Stomach (tissue), 19 donors: ENCODE data around the gene PVALEF. TPM values are rescaled to one million over a fixed set of nuclear protein-coding genes. Genes with fewer than 3 reads are reported as not detected.

Experiments used
- DNase-seq, 2 donors: peaks; one replicate each; pipeline versions ENCODE4 v3.0.0 to v3.0.0-alpha.2; 2013 to 2019
- H3K27ac ChIP-seq, 5 donors: fragments of 200-600 bp in 4 of 5; sonication (generic) in 4 of 5; one replicate each; pipeline ENCODE4 v1.5.1; 2013 to 2019; ENCODE audit warnings: mild to moderate bottlenecking in 1 of 5, moderate library complexity in 1 of 5
- H3K27me3 ChIP-seq, 3 donors: fragments of 200-600 bp; sonication (generic); one replicate each; pipeline ENCODE4 v1.5.1; 2017 to 2019; ENCODE audit warnings: mixed run types in 1 of 3
- H3K36me3 ChIP-seq, 4 donors: fragments of 200-600 bp; sonication (generic); 1 replicate in 3 of 4; 2 replicates in 1 of 4; pipeline ENCODE4 v1.5.1; 2016 to 2019
- H3K4me1 ChIP-seq, 4 donors: fragments of 200-600 bp; sonication (generic); one replicate each; pipeline ENCODE4 v1.5.1; 2016 to 2019
- H3K4me3 ChIP-seq, 4 donors: fragments of 200-600 bp; sonication (generic) in 3 of 4; one replicate each; pipeline ENCODE4 v1.5.1; 2016 to 2019; ENCODE audit warnings: mild to moderate bottlenecking in 1 of 4
- H3K9me3 ChIP-seq, 4 donors: fragments of 200-600 bp; sonication (generic); one replicate each; pipeline ENCODE4 v1.5.1; 2016 to 2019
- EP300 ChIP-seq: sonication (generic); formaldehyde crosslinking; IDR thresholded peaks from one replicate; pipeline ENCODE4 v1.6.1; 2017; ENCODE audit warnings: antibody characterized with exemption
- POLR2A ChIP-seq, 4 donors: fragments of 450-650 bp; IDR thresholded peaks; one replicate each; pipeline ENCODE4 v1.6.1; 2016; ENCODE audit warnings: antibody characterized with exemption in 4 of 4, control low read depth in 2 of 4, mild to moderate bottlenecking in 1 of 4, moderate library complexity in 1 of 4
- POLR2AphosphoS5 ChIP-seq, 3 donors: sonication (generic); formaldehyde crosslinking; IDR thresholded peaks; one replicate each; pipeline ENCODE4 v1.6.1; 2016; ENCODE audit warnings: antibody characterized with exemption in 3 of 3
- WGBS, 5 donors: extraction: QIAGEN DNeasy Blood & Tissue Kit in 3 of 5; methylation state at CpG; one replicate each; pipeline versions ENCODE4 v1.1.5 to v1.1.7; 2013 to 2018; 5-methylcytosine and 5-hydroxymethylcytosine counted together
- intact Hi-C: fragments of 100-400 bp; cut with DNase I; formaldehyde crosslinking; loops from one replicate; pipeline ENCODE4 v1.15.1; 2023; ENCODE audit warnings: low total_unique reads
- long read RNA-seq, 10 donors: transcript quantifications; one replicate each; lab custom pipeline, GENCODE V29; 2026
- polyA plus RNA-seq, 3 donors: library from polyadenylated mRNA; stranded (reverse); fragments of 200-250 nt; gene quantifications; one replicate each; pipeline ENCODE4 v1.2.3, GENCODE V29; 2013
- total RNA-seq, 5 donors: library from RNA; depleted of rRNA; stranded (reverse); fragments of >200 nt; gene quantifications; one replicate each; pipeline versions ENCODE4 v1.1.0 to v1.2.3, GENCODE V29; 2014 to 2016
- TF ChIP-seq, protein P1 (sequence below), 7 experiments: fragments of 450-650 bp in 4 of 7; fragments of 200-600 bp in 3 of 7; sonication (generic) in 3 of 7; IDR thresholded peaks; one replicate each; pipeline ENCODE4 v1.5.1; 2016 to 2019; ENCODE audit warnings: antibody characterized with exemption in 7 of 7, control low read depth in 2 of 7, mild to moderate bottlenecking in 1 of 7
- donor health status: healthy with polysubstance abuse.
- donor health status: Bipolar disorder and iron deficiency.
- donor health status: healthy.

PVALEF gene
- total RNA-seq: not detected
- not detected for polyA plus RNA-seq
- long read RNA-seq, donor 1: 0 reads
- long read RNA-seq, donor 2: 0 reads
- long read RNA-seq, donor 3: 0 reads
- long read RNA-seq, donor 4: 0 reads
- long read RNA-seq, donor 5: 0 reads
- long read RNA-seq, donor 6: 0 reads
- long read RNA-seq, donor 7: 0 reads
- long read RNA-seq, donor 8: 0 reads
- long read RNA-seq, donor 9: 0 reads
- long read RNA-seq, donor 10: 0 reads

DNA sequence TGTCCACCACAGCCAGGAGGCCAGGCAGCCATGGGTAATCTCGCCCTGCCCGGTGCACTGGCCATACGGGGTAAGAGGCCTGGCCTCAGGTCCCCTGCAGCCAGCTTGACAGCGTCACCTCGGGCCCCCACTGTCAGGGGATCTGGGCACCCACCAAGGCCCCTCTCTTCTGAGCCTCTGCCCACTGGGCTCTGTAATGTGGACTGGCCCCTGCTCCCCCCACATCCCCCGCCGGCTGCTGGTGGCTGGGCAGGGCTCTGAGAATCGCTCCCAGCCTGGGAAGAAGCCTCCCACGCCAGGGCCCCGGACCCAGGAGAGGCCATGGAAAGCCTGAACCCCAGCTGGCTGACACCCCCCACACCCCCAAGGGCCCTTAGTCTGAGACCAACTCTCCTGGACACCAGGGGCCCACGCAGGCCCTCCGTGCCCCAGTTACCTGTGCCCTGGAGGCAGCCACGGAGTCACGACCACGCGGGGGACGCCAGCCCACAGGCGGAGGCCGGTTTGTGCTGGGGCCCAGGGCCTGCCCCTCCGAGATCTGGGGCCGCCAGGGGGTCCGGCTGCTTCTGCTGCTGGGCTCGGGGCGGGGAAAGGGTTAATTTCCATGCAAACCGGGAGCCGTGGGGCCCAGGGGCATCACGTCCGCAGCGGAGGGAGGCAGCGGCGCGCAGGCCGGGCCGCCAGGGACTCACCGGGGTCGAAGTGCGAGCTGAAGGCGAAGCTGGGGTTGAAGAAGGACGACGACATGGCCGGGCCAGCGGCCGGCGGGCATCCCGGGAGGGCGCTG is at the start of gene PVALEF:
Gene PVALEF, plus strand, starts transcription at position 262 of the 787 bp plus-strand sequence. CDS start 15,720 bp downstream, outside the sequence.
- Histone ChIP-seq H3K4me1 (peaks cover 6 to 25% (median 21%) of the 10 kb centered on the region in 4 donors), H3K4me3 (peak within 1 kb of the TSS; percentile 40 to 50 (median 48)), H3K27ac (peak within 1 kb of the TSS; percentile 53 to 69 (median 63)), H3K27me3 (peaks cover 0 to 56% (median 22%) of the 10 kb centered on the region in 3 donors), H3K9me3 (no peaks in the 10 kb centered on the region), H3K36me3 (no peaks in the 10 kb centered on the region)
- intact Hi-C loops: no loop called here
- no peak for TF ChIP-seq EP300
- TF ChIP-seq, protein P1, sequence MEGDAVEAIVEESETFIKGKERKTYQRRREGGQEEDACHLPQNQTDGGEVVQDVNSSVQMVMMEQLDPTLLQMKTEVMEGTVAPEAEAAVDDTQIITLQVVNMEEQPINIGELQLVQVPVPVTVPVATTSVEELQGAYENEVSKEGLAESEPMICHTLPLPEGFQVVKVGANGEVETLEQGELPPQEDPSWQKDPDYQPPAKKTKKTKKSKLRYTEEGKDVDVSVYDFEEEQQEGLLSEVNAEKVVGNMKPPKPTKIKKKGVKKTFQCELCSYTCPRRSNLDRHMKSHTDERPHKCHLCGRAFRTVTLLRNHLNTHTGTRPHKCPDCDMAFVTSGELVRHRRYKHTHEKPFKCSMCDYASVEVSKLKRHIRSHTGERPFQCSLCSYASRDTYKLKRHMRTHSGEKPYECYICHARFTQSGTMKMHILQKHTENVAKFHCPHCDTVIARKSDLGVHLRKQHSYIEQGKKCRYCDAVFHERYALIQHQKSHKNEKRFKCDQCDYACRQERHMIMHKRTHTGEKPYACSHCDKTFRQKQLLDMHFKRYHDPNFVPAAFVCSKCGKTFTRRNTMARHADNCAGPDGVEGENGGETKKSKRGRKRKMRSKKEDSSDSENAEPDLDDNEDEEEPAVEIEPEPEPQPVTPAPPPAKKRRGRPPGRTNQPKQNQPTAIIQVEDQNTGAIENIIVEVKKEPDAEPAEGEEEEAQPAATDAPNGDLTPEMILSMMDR (IDR thresholded peaks at IDR 0.05): no peak
- no peak for TF ChIP-seq POLR2A (IDR thresholded peaks at IDR 0.05)
- no peak for TF ChIP-seq POLR2AphosphoS5 (IDR thresholded peaks at IDR 0.05)
- WGBS, 5 donors: 5 to 28% (median 19%) methylated on average over 7 to 46 of the region's 46 CpGs
- DNase-seq: peak in 1 of 2 donors; percentile 79

DNA sequence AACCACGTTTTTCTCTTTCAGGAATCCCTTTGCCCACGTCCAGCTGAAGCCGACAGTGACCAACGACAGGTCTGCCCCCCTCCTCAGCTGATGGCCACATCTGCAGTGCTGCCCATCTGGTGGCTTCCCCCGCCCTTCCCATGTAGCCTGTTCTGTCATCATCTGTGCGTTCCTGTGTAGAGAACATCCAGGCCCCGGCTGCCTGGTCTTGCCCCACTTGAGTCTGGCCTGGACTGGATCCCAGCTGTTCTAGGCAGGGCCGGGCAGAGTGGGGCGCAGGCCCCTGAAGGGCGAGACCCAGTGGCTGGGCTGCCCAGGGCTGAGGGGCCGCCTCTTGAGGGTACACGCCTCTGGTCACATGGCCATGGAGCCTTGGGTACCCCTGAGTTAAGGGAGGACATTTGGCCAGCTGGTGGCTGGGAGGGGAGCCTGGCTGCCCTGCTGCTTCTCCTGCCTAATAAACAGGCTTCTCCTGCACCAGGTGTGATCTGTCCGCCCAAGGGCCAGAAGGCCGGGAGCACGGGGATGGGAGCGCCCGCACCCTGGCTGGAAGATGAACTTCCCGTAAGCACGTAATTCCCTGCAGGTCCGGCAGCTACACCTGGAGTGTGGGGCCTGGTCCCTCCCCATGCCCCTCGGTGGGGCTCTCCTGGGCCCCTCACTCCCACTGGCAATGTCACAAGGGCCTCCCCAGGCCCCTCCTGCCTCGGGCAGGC is 49.4 kb upstream of the PVALEF start:
- no peaks in the 10 kb centered on the region for H3K27me3 ChIP-seq
- peaks cover 16 to 57% (median 50%) of the 10 kb centered on the region in 4 donors for H3K36me3 ChIP-seq
- DNase-seq: no peak
- intact Hi-C loops: no loop called here
- H3K9me3 ChIP-seq: no peaks in the 10 kb centered on the region
- no peak overlapping the region for H3K4me3 ChIP-seq
- TF ChIP-seq, protein P1 (IDR thresholded peaks at IDR 0.05): no peak
- no peak for TF ChIP-seq EP300
- TF ChIP-seq POLR2A (IDR thresholded peaks at IDR 0.05): no peak
- no peak for TF ChIP-seq POLR2AphosphoS5 (IDR thresholded peaks at IDR 0.05)
- WGBS, 5 donors: 69 to 81% (median 76%) methylated on average over 13 to 22 of the region's 22 CpGs
- peaks cover 17 to 40% (median 26%) of the 10 kb centered on the region in 4 donors for H3K4me1 ChIP-seq
- peak overlapping the region in 1 of 5 donors; percentile 18 for H3K27ac ChIP-seq

DNA sequence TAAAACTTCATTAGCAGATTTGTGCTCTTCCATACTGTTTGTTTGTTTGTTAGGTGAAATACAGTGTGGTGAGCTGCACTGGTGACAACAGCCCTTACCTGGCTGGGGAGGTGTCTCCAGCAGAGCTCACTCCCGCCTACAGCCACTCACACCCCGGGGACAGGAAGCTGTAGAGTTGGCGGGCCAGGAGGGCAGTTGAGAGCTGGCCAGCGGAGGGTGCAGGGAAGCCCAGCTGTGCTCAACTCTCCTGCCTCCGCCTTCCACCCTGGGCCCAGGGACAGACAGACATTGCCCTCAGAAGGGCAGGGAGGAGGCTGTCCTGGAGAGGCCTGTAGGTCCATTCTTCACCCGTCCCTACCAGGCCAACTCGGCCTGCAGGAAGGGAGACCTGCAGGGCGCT is 48.6 kb upstream of the PVALEF start:
- DNase-seq: peak in 1 of 2 donors; percentile 67
- intact Hi-C loops: no loop called here
- no peak overlapping the region for H3K27ac ChIP-seq
- H3K27me3 ChIP-seq: peaks cover 0 to 6% (median 0%) of the 10 kb centered on the region in 3 donors
- peaks cover 15 to 55% (median 42%) of the 10 kb centered on the region in 4 donors for H3K36me3 ChIP-seq
- H3K4me1 ChIP-seq: peaks cover 17 to 40% (median 26%) of the 10 kb centered on the region in 4 donors
- no peak overlapping the region for H3K4me3 ChIP-seq
- 47 to 66% (median 57%) methylated on average over 6 to 8 of the region's 8 CpGs for WGBS, 5 donors
- no peaks in the 10 kb centered on the region for H3K9me3 ChIP-seq
- TF ChIP-seq, protein P1 (IDR thresholded peaks at IDR 0.05): no peak
- no peak for TF ChIP-seq POLR2A (IDR thresholded peaks at IDR 0.05)
- no peak for TF ChIP-seq EP300
- no peak for TF ChIP-seq POLR2AphosphoS5 (IDR thresholded peaks at IDR 0.05)

DNA sequence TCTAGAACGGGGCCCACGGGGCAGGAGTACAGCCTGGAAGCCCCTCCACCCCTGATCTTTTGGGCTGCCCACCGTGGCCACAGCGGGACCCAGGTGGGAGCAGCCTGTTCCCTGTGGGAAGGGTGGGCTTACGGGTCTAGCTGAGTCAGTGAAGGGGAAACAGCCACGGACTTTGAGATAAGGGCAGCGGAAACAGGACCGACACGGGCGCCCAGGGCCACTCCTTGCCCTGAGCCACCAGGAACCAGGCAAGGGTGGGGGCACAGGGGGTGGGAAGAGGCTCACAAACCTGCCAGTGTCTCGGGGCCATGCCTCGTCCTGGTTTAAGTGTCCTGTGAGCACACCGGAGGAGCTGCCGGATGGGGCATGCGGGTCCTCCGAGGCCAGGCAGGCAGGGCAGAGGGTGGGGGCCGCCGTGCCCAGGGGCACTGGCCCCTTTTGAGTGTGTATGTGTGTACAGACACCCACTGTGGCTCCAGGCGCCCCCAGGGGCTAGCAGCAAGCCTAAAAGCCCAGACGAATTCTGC is 47.6 kb upstream of the PVALEF start:
- Histone ChIP-seq H3K27me3 (peaks cover 0 to 15% (median 0%) of the 10 kb centered on the region in 3 donors), H3K36me3 (peaks cover 8 to 51% (median 32%) of the 10 kb centered on the region in 4 donors), H3K9me3 (no peaks in the 10 kb centered on the region), H3K4me3 (no peak overlapping the region), H3K4me1 (peaks cover 17 to 40% (median 26%) of the 10 kb centered on the region in 4 donors), H3K27ac (peak overlapping the region in 3 of 5 donors; percentile 3 to 24 (median 14))
- 45 to 69% (median 60%) methylated on average over 14 to 20 of the region's 20 CpGs for WGBS, 5 donors
- no peak for TF ChIP-seq EP300
- DNase-seq: no peak
- intact Hi-C loops: no loop called here
